Epidermal melanocyte (primary cell): Measurements from ENCODE around the gene PNMA6E.

Source experiments
- DNase-seq: peaks from one replicate; pipeline ENCODE4 v3.0.0; 2011; ENCODE audit warnings: low spot score; ENCODE audit not compliant: insufficient read length

PNMA6E gene

DNA sequence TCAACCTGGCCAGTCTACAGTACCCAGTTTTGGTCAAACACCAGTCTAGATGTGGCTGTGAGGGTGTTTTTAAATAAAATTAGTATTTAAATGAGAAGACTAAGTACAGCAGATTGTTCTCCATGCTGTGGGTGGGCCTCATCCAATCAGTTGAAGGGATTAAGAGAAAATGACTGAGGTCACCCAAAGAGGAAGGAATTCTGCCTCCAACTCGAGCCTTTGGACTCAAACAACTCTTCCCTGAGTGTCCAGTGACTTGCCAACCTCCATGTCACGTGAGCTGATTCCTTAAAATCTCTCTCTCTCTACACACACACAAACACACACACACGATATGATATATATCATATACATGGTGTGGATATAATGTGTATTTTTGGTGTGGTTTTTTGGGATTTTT is 34.7 kb upstream of the PNMA6E start:
- DNase-seq, result no peak

- DNase-seq, result no peak
Observed at GRCh38 chrX:153434801-153435200, 33.7 kb upstream of the PNMA6E start.

DNA sequence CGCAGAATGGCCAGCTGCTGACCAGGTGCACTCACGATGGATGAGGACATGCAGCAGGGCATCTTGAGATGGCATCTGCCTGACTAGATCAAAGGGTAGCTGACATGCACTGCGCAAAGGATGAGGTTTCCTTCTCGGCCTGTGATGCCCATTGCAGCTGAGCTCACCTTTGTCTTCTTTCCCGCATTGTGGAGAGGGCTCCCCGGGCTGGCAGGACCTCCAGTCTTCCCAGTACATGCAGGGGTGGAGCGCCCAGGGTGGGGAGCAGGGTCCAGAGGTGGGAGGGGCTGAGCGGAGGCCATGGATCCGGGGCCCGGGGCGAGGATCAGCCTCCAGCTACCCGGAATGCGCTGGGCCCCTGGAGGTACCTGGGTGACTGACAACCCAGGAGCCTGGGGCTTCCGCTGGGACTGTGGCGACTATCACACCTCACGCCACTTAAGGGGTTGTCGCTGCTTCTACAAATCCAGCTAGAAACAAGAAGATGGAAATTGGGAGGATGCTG is 32.7 kb upstream of the PNMA6E start:
- DNase-seq, result no peak

GRCh38 chrX:153433161-153433680 is 32.1 kb upstream of the PNMA6E start:
- DNase-seq, result no peak

- DNase-seq, result no peak
Observed at GRCh38 chrX:153430796-153431195, 29.6 kb upstream of the PNMA6E start.

GRCh38 chrX:153426204-153426603 is 25.1 kb upstream of the PNMA6E start:
- no peak for DNase-seq

DNA sequence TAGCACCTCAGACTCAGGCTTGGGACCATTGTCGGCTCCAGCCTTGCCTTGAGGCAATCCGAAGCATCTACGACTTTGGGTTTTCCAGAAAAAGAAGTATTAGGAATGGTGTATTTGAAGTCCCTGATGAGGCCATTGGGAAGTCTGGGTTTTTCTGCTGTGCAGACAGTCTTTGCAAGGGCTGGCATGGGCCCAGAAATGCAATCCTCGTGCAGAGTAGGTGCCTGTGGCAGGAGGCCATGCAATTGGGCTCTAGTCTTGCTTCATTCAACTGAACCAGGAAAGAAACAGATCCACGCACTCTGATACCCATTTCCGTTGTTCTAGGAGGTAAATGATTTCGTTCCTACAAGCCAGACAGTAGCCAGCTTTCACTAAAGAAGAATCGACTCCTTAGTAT is 22.5 kb upstream of the PNMA6E start:
- DNase-seq, result no peak

GRCh38 chrX:153421856-153422255 is 20.7 kb upstream of the PNMA6E start:
- no peak for DNase-seq

- no peak for DNase-seq
Observed at GRCh38 chrX:153420851-153421599, 19.9 kb upstream of the PNMA6E start.

DNA sequence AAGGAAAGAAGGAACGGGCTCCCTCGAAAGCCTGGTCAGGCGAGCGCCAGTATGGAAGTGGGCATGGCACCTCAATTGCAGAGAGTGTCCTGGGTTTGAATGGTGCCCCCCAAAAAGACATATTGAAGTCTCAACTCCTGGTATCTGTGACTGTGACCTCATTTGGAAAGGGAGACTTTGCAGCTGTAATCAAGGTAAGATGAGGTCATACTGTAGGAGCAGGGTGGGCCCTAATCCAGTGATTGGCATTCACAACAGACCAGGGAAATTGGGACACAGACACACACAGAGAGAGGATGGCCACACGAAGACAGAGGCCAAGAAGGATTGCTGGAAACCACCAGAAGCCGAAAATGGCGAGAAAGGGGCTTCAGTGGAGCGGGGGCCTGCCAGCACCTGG is 16.5 kb upstream of the PNMA6E start:
- DNase-seq, result no peak

- DNase-seq, result no peak
Observed at GRCh38 chrX:153416781-153417450, 15.8 kb upstream of the PNMA6E start.

DNA sequence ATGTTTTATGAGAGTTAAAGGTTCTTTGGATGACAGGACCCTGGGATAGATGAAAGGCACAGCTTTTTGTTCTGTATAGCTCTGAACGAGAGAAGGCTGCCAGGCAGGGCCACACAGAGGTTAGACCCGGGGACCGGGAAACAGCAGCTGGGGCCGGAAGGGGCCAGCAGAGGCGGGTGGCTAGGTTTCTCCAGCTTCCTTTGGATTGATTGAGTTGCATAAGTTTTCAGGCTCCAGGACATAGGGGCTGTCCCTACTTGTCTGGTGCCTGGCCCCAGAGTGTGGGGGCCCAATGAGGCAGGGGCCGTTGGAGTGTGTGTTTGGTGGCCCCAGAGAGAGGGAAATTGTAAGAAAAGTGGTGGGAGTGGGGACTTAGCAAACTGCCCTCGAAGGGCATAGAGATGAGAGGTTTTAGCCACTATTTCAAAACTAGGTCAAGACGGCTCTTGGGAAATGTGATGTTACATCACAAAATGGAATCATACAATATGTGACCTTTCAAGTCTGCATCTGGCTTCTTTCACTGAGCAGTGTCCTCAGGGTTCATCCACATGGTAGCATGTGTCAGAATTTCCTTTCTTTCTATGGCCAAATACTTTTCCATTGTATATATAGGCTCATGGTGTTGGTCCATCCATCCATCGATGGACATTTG is 13.8 kb upstream of the PNMA6E start:
- no peak for DNase-seq

DNA sequence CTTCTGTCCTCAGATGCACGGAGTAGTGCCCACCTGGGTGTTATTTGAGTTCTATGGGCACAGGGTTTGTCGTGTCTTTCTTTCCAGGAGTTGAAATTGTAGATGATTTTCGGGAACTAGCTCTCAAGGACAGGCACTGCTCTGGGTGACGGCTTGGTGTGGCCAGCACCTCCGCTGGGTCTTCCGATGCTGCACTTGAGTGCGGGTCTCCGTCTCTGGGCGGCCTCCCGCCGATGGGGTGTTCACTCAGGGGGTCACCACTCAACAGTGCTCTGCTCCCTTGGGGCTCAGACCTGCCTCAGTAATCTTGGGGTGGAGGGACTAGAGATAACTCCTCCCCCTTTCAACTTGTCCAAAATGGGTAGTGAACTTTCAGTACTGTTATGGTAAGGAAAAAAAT is 12.6 kb upstream of the PNMA6E start:
- no peak for DNase-seq

- DNase-seq, result no peak
Observed at GRCh38 chrX:153412746-153413720, 11.9 kb upstream of the PNMA6E start.

- DNase-seq, result no peak
Observed at GRCh38 chrX:153411988-153412574, 10.9 kb upstream of the PNMA6E start.

- no peak for DNase-seq
Observed at GRCh38 chrX:153411255-153411987, 10.3 kb upstream of the PNMA6E start, which contains the start of gene ZFP92. Gene ZFP92 (plus strand): TSS chrX:153411472. CDS start chrX:153418323, 6,851 bp downstream.

- DNase-seq, result no peak
Observed at GRCh38 chrX:153410888-153411254, 9.7 kb upstream of the PNMA6E start.

GRCh38 chrX:153410373-153410772 is 9.2 kb upstream of the PNMA6E start:
- no peak for DNase-seq

DNA sequence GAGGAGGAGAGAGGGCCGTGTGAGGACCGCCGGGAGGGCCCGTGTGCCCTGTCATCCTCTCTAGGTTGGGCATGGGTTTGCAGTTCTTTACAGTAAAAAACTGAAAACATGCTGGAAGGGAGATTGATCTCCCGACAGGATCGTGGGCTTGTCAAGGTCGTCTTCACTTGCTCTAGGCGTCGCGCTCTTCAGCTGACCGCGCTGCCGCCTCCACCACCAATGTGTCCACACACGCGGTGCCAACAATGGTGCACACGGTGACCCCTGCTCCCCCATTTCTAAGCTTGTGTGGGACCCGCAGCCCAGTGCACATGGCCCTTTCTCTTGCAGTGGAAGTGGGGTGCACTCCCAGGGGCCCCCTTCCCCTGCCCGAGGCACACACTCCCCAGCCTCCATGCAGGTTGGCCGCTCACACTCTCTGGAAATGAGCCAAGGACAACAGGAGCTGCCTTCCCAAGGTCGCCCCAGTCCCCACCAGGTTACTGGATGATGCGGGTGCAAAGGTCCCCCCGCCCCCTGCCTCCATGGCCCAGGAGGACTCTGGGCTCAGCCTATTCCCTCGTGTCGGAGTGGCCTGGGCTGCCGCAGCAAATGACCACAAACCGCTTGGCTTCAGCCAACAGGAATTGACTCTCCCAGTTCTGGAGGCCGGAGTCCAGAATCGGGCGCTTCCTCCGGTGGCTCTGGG is 8.4 kb upstream of the PNMA6E start:
- DNase-seq, result no peak
